T-cell (primary cell): Measurements from ENCODE around the gene PLD4. TPM values are rescaled to one million over a fixed set of nuclear protein-coding genes. Genes with fewer than 3 reads are reported as not detected.

Experiments used
- ATAC-seq, 4 experiments: fragments of 200-7000 bp in 3 of 4; fragments of 150-1000 bp in 1 of 4; cut with Tn5 transposase; replicated peaks in 1 of 4; 1 replicate in 3 of 4; 2 replicates in 1 of 4; pipeline ENCODE4 v1.10.0; 2021; ENCODE audit warnings: moderate library complexity in 3 of 4, mild to moderate bottlenecking in 2 of 4, moderate number of reproducible peaks in 1 of 4
- CTCF ChIA-PET, 2 donors: fragments of 300-600 bp; sonication (Branson Sonifier 250); formaldehyde crosslinking; loops; one replicate each; lab custom pipeline; 2022; ENCODE audit warnings: antibody characterized with exemption in 2 of 2; lab: Charles Lee
- POLR2A ChIA-PET, 2 donors: fragments of 300-600 bp; sonication (Branson Sonifier 250); formaldehyde crosslinking; loops; one replicate each; lab custom pipeline; 2022; ENCODE audit warnings: antibody characterized with exemption in 2 of 2; lab: Charles Lee
- DNase-seq, 35 experiments: peaks; one replicate each; pipeline versions ENCODE4 v3.0.0 to v3.0.0-alpha.2; 2013 to 2023
- H3K27ac ChIP-seq: one replicate; pipeline ENCODE4 v1.5.1; 2013; ENCODE audit warnings: low read length
- H3K27me3 ChIP-seq, 2 experiments: replicated peaks in 1 of 2; 1 replicate in 1 of 2; 2 replicates in 1 of 2; pipeline versions ENCODE4 v1.6.1 to v1.7.0; 2013; ENCODE audit warnings: low read length in 1 of 2, mixed read lengths in 1 of 2; ENCODE audit not compliant: control insufficient read depth in 2 of 2, insufficient read depth in 2 of 2; ENCODE audit errors: extremely low read depth in 1 of 2
- H3K36me3 ChIP-seq, 2 donors: 1 replicate in 1 of 2; 2 replicates in 1 of 2; pipeline versions ENCODE4 v1.6.1 to v1.7.0; 2013; ENCODE audit warnings: low read length in 1 of 2; ENCODE audit not compliant: control insufficient read depth in 2 of 2, insufficient read depth in 1 of 2; ENCODE audit errors: extremely low read depth in 1 of 2
- H3K4me1 ChIP-seq, 2 experiments: 1 replicate in 1 of 2; 2 replicates in 1 of 2; pipeline versions ENCODE4 v1.6.1 to v1.7.0; 2013; ENCODE audit warnings: low read length in 2 of 2, mixed read lengths in 1 of 2; ENCODE audit not compliant: insufficient read depth in 2 of 2, control insufficient read depth in 1 of 2; ENCODE audit errors: extremely low read depth in 1 of 2
- H3K4me3 ChIP-seq, 2 donors: 1 replicate in 1 of 2; 2 replicates in 1 of 2; pipeline versions ENCODE4 v1.5.1 to v1.7.0; 2013; ENCODE audit warnings: mild to moderate bottlenecking in 2 of 2, low read length in 1 of 2, moderate library complexity in 1 of 2; ENCODE audit not compliant: control insufficient read depth in 1 of 2; ENCODE audit errors: extremely low read depth in 1 of 2
- H3K9me3 ChIP-seq: 2 replicates; pipeline ENCODE4 v1.7.0; 2013
- H3K27ac Mint-ChIP-seq, 2 donors: one replicate each; pipeline ENCODE4 v1.8.0; 2020 to 2021; ENCODE audit warnings: mild to moderate bottlenecking in 2 of 2, mixed read lengths in 2 of 2
- H3K27me3 Mint-ChIP-seq, 2 donors: one replicate each; pipeline ENCODE4 v1.8.0; 2021 to 2022; ENCODE audit warnings: mixed read lengths in 2 of 2
- H3K36me3 Mint-ChIP-seq: one replicate; pipeline ENCODE4 v1.8.0; 2021; ENCODE audit warnings: mixed read lengths
- H3K4me1 Mint-ChIP-seq, 3 donors: one replicate each; pipeline ENCODE4 v1.8.0; 2020 to 2022; ENCODE audit warnings: mixed read lengths in 3 of 3, mild to moderate bottlenecking in 1 of 3
- H3K4me3 Mint-ChIP-seq, 3 donors: one replicate each; pipeline ENCODE4 v1.8.0; 2020 to 2022; ENCODE audit warnings: mild to moderate bottlenecking in 3 of 3, mixed read lengths in 3 of 3, moderate library complexity in 3 of 3
- H3K9me3 Mint-ChIP-seq, 3 donors: one replicate each; pipeline ENCODE4 v1.8.0; 2020 to 2022; ENCODE audit warnings: mixed read lengths in 3 of 3
- WGBS: methylation state at CpG from one replicate; pipeline ENCODE4 v1.1.5; 2013; ENCODE audit warnings: missing lambda C conversion rate; ENCODE audit not compliant: insufficient coverage; 5-methylcytosine and 5-hydroxymethylcytosine counted together
- total RNA-seq, 35 experiments: library from RNA in 6 of 35; stranded (reverse) in 6 of 35; fragments of 120-200 nt in 1 of 35; gene quantifications; one replicate each; pipeline versions ENCODE4 v1.2.1 to v1.2.4 and lab custom pipeline; 2013 to 2026

The PLD4 gene
- total RNA-seq, 5 donors from 2014 or later (not counting 1 experiment from before 2014, with no cell fraction given), result 0.65 to 4.9 (median 3.9) TPM

DNA sequence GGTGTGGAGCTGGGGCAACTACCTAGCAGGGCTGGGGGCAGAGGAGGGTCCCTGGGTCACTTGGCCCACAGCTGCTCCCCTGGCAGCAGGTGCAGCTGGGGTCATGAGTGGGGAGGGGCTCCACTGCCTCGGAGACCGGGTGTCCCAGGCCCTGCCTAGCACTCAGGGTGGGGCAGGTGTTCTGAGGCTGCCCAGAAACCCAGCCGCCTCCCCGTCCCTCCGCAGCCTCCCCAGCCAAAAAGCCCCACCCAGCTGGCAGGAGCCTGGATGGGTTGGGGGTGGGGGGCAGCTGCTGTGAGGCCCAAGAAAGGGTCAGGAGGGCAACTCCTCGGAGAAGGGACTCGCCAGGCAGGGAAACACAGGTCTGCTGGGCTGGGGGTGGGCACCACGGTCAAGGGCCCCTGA, 42.3 kb downstream of the PLD4 start:
- 50% methylated on average over 2 of the region's 8 CpGs for WGBS
- peaks cover 0 to 8% of the 10 kb centered on the region in 2 experiments for H3K4me1 ChIP-seq
- H3K36me3 ChIP-seq, result no peaks in the 10 kb centered on the region
- no peaks in the 10 kb centered on the region for H3K9me3 Mint-ChIP-seq
- DNase-seq, result no peak
- H3K4me3 Mint-ChIP-seq, result no peak overlapping the region
- peaks cover 0 to 3% (median 0%) of the 10 kb centered on the region in 3 donors for H3K4me1 Mint-ChIP-seq
- peaks cover 6 to 27% of the 10 kb centered on the region in 2 donors for H3K27me3 Mint-ChIP-seq
- H3K4me3 ChIP-seq, result no peak overlapping the region
- no peak overlapping the region for H3K27ac ChIP-seq
- ChIA-PET CTCF (no interaction called here), POLR2A (no interaction called here)
- no peaks in the 10 kb centered on the region for H3K9me3 ChIP-seq
- H3K27ac Mint-ChIP-seq, result no peak overlapping the region
- ATAC-seq, result no peak
- peaks cover 0 to 57% of the 10 kb centered on the region in 2 experiments for H3K27me3 ChIP-seq
- no peaks in the 10 kb centered on the region for H3K36me3 Mint-ChIP-seq

DNA sequence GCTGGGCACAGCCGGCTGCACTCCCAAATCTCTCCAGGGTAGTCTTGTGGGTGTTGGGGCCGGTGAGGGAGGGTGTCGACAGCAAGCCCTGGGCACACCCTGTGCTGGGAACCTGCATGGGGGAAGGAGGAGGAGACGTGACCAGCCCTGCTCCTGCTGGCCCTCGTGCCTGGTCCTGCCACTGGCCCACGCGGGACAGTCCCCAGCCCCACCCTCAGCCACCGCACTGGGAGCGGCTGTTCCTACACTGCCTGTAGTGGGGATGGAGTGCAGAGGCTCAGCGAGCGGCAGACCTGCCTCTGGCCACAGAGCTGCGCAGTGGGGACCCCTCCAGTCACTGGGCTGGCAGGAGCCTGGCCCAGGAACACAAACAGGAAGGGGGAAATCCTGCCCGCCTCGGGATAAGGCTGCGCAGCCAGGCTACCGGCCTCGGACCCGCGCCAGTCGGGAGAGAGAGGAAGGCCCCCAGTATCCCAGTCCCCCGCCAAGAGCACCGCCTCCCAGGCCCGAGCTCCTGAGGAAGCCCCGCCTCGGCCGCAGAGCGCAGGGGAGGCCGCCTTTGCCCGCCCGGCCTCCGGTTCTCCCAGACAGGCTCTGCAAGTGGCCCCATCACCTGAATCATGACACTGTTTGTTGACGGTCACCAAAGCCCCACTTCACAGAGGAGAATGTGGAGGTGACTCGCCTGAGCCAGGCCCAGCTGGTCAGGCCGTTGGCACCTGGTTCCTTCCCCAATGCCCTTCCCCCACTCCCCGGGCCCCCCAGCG, 42.9 kb downstream of the PLD4 start:
- ATAC-seq, result no peak
- Histone ChIP-seq H3K9me3 (no peaks in the 10 kb centered on the region), H3K27me3 (peaks cover 0 to 60% of the 10 kb centered on the region in 2 experiments), H3K36me3 (no peaks in the 10 kb centered on the region), H3K4me1 (peaks cover 0 to 8% of the 10 kb centered on the region in 2 experiments), H3K27ac (no peak overlapping the region), H3K4me3 (no peak overlapping the region)
- Mint-ChIP-seq H3K4me3 (no peak overlapping the region), H3K9me3 (no peaks in the 10 kb centered on the region), H3K27ac (no peak overlapping the region), H3K4me1 (peaks cover 0 to 3% (median 0%) of the 10 kb centered on the region in 3 donors), H3K36me3 (no peaks in the 10 kb centered on the region), H3K27me3 (peaks cover 6 to 27% of the 10 kb centered on the region in 2 donors)
- DNase-seq, result no peak
- POLR2A ChIA-PET, result no interaction called here
- CTCF ChIA-PET, result no interaction called here
- 7% methylated on average over 23 of the region's 36 CpGs for WGBS

DNA sequence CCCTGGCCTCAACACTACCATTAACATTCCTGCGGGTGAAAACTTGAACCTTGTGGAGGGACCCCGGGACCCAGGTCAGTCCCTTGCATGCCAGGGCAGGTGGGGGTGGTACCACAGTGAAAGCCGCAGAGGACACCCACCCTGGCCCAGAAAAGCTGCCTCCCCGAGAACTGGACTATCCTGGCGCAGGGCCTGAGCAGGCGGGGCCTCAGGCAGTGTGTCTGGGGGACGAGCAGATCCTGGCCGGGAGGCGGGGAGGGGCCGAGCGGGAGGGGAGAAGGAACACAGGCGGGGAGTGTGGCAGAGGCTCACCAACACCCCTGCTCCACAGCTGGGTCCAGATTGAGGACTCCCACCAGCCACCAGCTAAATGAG, 43.5 kb downstream of the PLD4 start:
- Histone ChIP-seq H3K27me3 (peaks cover 0 to 64% of the 10 kb centered on the region in 2 experiments), H3K36me3 (no peaks in the 10 kb centered on the region), H3K4me3 (no peak overlapping the region), H3K9me3 (no peaks in the 10 kb centered on the region), H3K27ac (no peak overlapping the region), H3K4me1 (peaks cover 0 to 8% of the 10 kb centered on the region in 2 experiments)
- H3K27me3 Mint-ChIP-seq, result peaks cover 6 to 27% of the 10 kb centered on the region in 2 donors
- POLR2A ChIA-PET, result no interaction called here
- no peak overlapping the region for H3K4me3 Mint-ChIP-seq
- H3K36me3 Mint-ChIP-seq, result no peaks in the 10 kb centered on the region
- CTCF ChIA-PET, result no interaction called here
- 36% methylated on average over 3 of the region's 12 CpGs for WGBS
- ATAC-seq (no peak), DNase-seq (no peak)
- no peaks in the 10 kb centered on the region for H3K9me3 Mint-ChIP-seq
- H3K27ac Mint-ChIP-seq, result no peak overlapping the region
- H3K4me1 Mint-ChIP-seq, result peaks cover 0 to 3% (median 0%) of the 10 kb centered on the region in 3 donors

DNA sequence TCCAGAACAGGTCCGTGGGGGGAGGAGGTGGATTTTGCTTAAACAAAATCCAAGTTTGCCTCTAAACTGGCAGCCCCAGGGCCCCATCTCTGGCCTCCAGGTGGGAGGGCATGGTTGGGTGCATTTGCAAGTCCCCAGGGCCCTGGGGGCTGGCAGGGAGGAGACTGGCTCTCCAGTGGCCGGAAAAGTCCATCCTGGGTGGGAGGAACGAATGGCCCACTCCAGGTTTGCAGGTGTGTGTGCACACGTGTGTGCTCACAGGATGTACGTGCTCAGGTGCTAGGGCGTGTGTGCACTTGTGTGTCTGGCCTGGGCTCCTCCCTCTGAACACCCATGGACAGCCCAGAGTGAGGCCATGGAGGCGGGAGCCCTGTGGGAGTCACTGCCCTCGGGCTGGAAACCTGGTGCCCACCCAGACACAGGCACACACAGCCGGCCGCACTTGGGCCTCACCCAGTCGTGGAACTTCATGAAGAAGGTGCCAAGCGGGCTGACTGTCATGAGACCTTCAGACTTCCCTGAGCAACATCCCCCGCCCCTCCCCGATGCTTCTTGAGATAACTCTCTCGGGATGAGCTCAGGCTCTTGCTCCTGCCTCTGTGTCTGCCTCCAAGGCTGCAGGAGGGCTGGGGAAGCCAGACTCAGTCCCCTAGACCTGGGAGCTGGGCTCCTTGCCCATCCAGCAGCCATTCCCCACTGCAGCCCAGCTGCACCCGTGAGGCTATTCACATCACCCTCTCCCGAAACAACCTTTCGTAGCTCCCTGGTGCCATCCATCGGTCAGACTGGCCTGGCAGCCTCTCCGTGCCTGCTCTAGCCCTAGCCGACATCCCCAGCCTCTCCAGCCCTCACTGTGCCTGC, 44.1 kb downstream of the PLD4 start:
- ChIA-PET CTCF (no interaction called here), POLR2A (no interaction called here)
- no peak overlapping the region for H3K27ac ChIP-seq
- H3K27ac Mint-ChIP-seq, result no peak overlapping the region
- 81% methylated on average over 19 of the region's 21 CpGs for WGBS
- H3K27me3 ChIP-seq, result peaks cover 0 to 64% of the 10 kb centered on the region in 2 experiments
- DNase-seq (no peak), ATAC-seq (no peak)
- H3K4me3 Mint-ChIP-seq, result no peak overlapping the region
- H3K4me1 ChIP-seq, result peaks cover 0 to 8% of the 10 kb centered on the region in 2 experiments
- no peaks in the 10 kb centered on the region for H3K36me3 ChIP-seq
- H3K36me3 Mint-ChIP-seq, result no peaks in the 10 kb centered on the region
- H3K9me3 ChIP-seq, result no peaks in the 10 kb centered on the region
- H3K4me3 ChIP-seq, result no peak overlapping the region
- peaks cover 0 to 3% (median 0%) of the 10 kb centered on the region in 3 donors for H3K4me1 Mint-ChIP-seq
- no peaks in the 10 kb centered on the region for H3K9me3 Mint-ChIP-seq
- H3K27me3 Mint-ChIP-seq, result peaks cover 6 to 27% of the 10 kb centered on the region in 2 donors

DNA sequence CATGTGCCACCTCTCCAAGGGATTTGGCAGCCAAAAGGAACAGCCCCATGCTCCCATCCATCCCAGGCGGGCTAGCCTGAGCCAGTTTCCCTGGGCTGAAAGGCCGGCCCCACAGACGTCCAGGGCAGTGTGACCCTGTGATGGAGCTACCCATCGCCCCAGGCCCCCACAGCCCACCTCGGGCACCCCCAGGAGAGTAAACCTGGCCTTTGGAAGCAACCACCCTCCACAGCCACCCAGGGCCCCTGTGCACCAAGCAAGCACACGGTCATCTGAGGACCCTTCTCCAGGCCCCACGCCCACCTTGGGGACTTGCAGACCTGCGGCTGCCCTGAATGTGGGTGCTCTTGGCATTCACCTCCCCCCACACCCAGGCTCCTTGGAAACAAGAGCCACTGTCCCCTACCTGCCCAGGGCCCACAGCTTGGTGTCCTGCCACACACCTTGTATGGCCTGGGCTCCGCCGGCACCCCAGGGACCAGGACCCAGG, 45.1 kb downstream of the PLD4 start:
- H3K27ac Mint-ChIP-seq, result no peak overlapping the region
- H3K36me3 Mint-ChIP-seq, result no peaks in the 10 kb centered on the region
- Histone ChIP-seq H3K27me3 (peaks cover 0 to 72% of the 10 kb centered on the region in 2 experiments), H3K9me3 (no peaks in the 10 kb centered on the region), H3K4me1 (peaks cover 0 to 8% of the 10 kb centered on the region in 2 experiments), H3K36me3 (no peaks in the 10 kb centered on the region), H3K4me3 (no peak overlapping the region), H3K27ac (no peak overlapping the region)
- H3K9me3 Mint-ChIP-seq, result no peaks in the 10 kb centered on the region
- WGBS, result 78% methylated on average over 10 of the region's 10 CpGs
- CTCF ChIA-PET, result no interaction called here
- ATAC-seq, result no peak
- POLR2A ChIA-PET, result interaction anchor here in 1 of 2 donors (0.6 kb wide), 1 partner anchor 220 kb away, joined by 3 read pairs; no protein-coding TSS in a partner anchor
- H3K27me3 Mint-ChIP-seq, result peaks cover 6 to 27% of the 10 kb centered on the region in 2 donors
- peaks cover 0 to 3% (median 0%) of the 10 kb centered on the region in 3 donors for H3K4me1 Mint-ChIP-seq
- DNase-seq, result no peak
- no peak overlapping the region for H3K4me3 Mint-ChIP-seq
